NB4 (cell line): ENCODE measurements around the gene PAPSS2.
"Not testable (repeated sequence)": the region's sequence is repeated elsewhere in the genome, so short reads cannot be mapped to it uniquely, and the experiment has no call there.

Source experiments
- DNase-seq: peaks from one replicate; pipeline ENCODE4 v3.0.0; 2010; ENCODE audit warnings: low read depth
- H3K4me3 ChIP-seq: one replicate; pipeline ENCODE4 v1.5.1; 2011; ENCODE audit warnings: mild to moderate bottlenecking, low read depth, low read length, moderate library complexity
- MYC ChIP-seq: IDR thresholded peaks from 2 replicates; pipeline ENCODE4 v1.6.1; 2011; ENCODE audit warnings: low read depth, low read length
- POLR2A ChIP-seq: IDR thresholded peaks from 2 replicates; pipeline ENCODE4 v1.6.1; 2011; ENCODE audit warnings: mild to moderate bottlenecking; ENCODE audit not compliant: insufficient read length; ENCODE audit errors: extremely low read depth
- TF ChIP-seq, protein P1 (sequence below): IDR thresholded peaks from one replicate; pipeline ENCODE4 v1.5.1; 2012; ENCODE audit warnings: low read depth, low read length
- TF ChIP-seq, protein P2 (sequence below): IDR thresholded peaks from 2 replicates; pipeline ENCODE4 v1.6.1; 2011; ENCODE audit warnings: low read depth, low read length

The PAPSS2 gene

DNA sequence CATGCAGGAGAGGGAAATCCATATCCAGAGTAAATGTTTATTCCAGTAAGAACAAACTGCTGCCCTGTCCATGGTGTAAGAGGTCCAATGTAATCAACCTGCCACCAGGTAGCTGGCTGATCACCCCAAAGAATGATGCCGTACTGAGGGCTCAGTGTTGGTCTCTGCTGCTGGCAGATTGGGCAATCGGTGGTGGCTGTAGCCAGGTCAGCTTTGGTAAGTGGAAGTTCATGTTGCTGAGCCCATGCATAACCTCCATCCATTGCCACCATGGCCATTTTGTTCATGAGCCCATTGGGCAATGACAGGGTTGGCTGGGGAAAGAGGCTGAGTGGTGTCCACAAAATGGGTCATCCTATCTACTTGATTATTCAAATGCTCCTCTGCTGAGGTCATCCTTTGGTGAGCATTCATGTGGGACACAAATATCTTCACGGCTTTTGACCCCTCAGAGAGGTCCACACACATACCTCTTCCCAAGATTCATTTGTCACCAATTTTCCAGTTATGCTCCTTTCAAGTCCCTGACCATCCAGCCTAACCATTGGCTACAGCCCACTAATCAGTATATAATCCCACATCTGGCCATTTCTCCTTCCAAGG, 23.3 kb upstream of the PAPSS2 start:
- H3K4me3 ChIP-seq: no peak overlapping the region
- DNase-seq: no peak
- TF ChIP-seq MYC (no peak), POLR2A (no peak)
- TF ChIP-seq, protein P1, sequence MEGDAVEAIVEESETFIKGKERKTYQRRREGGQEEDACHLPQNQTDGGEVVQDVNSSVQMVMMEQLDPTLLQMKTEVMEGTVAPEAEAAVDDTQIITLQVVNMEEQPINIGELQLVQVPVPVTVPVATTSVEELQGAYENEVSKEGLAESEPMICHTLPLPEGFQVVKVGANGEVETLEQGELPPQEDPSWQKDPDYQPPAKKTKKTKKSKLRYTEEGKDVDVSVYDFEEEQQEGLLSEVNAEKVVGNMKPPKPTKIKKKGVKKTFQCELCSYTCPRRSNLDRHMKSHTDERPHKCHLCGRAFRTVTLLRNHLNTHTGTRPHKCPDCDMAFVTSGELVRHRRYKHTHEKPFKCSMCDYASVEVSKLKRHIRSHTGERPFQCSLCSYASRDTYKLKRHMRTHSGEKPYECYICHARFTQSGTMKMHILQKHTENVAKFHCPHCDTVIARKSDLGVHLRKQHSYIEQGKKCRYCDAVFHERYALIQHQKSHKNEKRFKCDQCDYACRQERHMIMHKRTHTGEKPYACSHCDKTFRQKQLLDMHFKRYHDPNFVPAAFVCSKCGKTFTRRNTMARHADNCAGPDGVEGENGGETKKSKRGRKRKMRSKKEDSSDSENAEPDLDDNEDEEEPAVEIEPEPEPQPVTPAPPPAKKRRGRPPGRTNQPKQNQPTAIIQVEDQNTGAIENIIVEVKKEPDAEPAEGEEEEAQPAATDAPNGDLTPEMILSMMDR: no peak
- TF ChIP-seq, protein P2, sequence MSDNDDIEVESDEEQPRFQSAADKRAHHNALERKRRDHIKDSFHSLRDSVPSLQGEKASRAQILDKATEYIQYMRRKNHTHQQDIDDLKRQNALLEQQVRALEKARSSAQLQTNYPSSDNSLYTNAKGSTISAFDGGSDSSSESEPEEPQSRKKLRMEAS: no peak

DNA sequence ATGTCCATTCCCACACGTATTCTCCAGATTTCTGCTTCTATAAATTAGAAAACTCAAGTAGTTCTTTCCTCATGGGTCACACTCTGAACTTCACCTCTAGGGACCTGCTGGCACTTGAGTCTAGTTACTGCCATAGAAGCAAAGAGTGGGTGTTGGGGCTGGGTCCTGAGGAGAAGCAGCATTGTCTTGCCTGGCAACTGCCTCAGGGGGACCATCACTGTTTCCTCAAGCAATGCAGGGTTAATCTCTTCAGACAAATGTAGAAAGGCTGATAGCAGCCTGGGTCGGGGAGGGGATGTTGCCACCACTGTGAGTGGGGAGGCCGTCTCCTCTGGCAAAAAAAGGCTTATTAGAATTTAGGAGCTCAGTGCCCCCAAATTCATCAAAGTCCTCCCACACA, 20.2 kb upstream of the PAPSS2 start:
- H3K4me3 ChIP-seq: no peak overlapping the region
- TF ChIP-seq MYC: no peak
- TF ChIP-seq, protein P1: no peak
- TF ChIP-seq POLR2A: no peak
- TF ChIP-seq, protein P2: no peak
- DNase-seq: no peak

DNA sequence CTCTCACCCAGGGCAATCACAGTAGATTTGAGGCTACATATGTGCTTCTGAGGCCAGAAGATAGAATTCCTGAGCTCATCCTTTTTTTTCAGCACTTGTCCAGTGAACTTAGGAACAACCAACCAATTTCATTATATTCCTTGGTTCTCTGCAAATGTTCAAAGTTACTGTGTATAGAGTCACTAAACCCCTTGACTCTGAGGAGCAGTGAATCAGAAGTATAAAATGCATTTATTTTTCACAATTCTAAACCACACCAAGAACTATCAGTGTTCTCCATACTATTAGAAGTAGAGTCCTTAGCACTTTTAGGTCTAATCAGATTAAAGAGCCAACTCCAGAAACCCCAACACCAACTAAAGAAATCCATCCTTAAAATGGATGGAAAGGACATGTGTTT, 19.6 kb upstream of the PAPSS2 start:
- TF ChIP-seq POLR2A: no peak
- TF ChIP-seq MYC: no peak
- TF ChIP-seq, protein P1: no peak
- TF ChIP-seq, protein P2: no peak
- no peak overlapping the region for H3K4me3 ChIP-seq
- DNase-seq: no peak

DNA sequence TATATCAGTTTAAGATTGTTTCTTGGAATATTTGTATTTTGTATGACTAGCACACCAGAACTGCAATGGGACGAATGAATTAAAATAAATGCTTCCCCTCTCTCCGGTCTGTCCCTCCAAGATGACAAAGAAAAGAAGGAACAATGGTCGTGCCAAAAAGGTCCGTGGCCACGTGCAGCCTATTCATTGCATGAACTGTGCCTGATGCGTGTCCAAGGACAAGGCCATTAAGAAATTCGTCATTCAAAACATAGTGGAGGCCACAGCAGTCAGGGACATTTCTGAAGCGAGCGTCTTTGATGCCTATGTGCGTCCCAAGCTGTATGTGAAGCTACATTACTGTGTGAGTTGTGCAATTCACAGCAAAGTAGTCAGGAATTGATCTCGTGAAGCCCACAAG, 17.2 kb upstream of the PAPSS2 start:
- DNase-seq: no peak
- no peak for TF ChIP-seq POLR2A
- H3K4me3 ChIP-seq: no peak overlapping the region

DNA sequence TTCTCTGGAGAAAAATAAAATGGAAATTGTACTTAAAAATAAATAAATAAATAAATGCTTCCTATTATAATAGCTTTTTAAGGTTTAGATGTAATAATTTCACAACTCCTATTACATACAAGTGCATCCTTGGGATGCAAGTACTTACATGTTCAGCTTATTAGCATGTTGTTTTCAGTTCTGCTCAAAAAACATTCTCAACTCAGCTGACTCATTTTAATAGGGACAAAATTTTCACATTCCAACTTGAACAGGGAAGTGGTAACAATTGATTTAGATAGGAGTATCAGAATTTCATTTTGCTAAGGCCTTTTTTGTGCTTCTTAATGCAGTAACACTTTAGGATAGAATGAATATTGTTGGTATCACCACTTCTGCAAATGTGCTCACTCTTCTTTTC, 16.7 kb upstream of the PAPSS2 start:
- TF ChIP-seq, protein P1: no peak
- TF ChIP-seq MYC: no peak
- no peak for TF ChIP-seq POLR2A
- TF ChIP-seq, protein P2: no peak
- DNase-seq: no peak
- H3K4me3 ChIP-seq: no peak overlapping the region

DNA sequence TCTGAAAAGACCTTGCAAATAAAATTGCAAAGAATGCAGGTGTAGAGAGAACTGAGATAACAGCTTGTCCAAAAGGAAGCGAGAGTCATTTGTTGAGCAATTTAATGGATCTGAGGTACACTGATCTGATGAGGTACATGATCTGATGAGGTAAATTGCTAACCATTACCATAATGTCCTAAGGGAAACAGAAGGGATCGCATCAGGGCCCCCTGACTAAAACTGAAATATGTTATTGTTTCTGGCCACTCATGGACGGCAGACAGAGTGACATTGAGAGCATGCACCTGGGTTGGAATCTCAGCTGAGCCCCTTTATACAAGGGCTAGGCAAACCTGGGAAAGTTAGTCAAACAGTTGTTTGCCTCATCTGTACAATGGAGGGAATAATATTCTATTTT, 15.8 kb upstream of the PAPSS2 start:
- no peak for DNase-seq
- TF ChIP-seq POLR2A (no peak), MYC (no peak)
- TF ChIP-seq, protein P2: no peak
- TF ChIP-seq, protein P1: no peak
- no peak overlapping the region for H3K4me3 ChIP-seq

DNA sequence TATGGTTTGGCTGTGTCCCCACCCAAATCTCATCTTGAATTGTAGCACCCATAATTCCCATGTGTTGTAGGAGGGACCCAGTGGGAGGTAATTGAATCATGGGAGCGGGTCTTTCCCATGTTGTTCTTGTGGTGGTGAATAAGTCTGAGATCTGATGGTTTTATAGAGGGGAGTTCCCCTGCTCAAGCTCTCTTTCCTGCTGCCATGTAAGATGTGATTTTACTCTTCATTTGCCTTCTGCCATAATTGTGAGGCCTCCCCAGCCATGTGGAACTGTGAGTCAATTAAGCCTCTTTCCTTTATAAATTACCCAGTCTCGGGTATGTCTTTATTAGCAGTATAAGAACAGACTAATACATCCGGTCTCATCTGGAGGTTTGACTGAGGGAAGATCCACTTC, 15.2 kb upstream of the PAPSS2 start:
- not testable (repeated sequence) for H3K4me3 ChIP-seq, DNase-seq
